K562 (cell line): ENCODE results near the gene BMPER. TPM values are rescaled to one million over a fixed set of nuclear protein-coding genes. Genes with fewer than 3 reads are reported as not detected.

Experiments used
- ATAC-seq: fragments of 200-7000 bp; cut with Tn5 transposase; 3 replicates; pipeline ENCODE4 v1.9.1; 2020; ENCODE audit warnings: moderate library complexity
- BruUV-seq: library from RNA; stranded (reverse); fragments of 400-500 nt; replicated peaks from 2 replicates; lab custom pipeline; 2021; lab: Mats Ljungman, UMichigan
- CTCF ChIA-PET: fragments of 300-600 bp; formaldehyde crosslinking; extraction: SDS; loops from one replicate; lab custom pipeline; 2021; ENCODE audit warnings: low intra/inter-chr PET ratio; lab: Yijun Ruan, JAX
- POLR2A ChIA-PET: fragments of 300-600, 350-650 bp; sonication (Branson Sonifier 250); formaldehyde crosslinking; extraction: SDS; loops from one replicate; lab custom pipeline; 2021; ENCODE audit warnings: antibody characterized with exemption, inconsistent platforms; lab: Yijun Ruan, JAX
- DNase-seq, 4 experiments: peaks; one replicate each; pipeline versions ENCODE4 v3.0.0 to v3.0.0-alpha.2; 2011 to 2018; ENCODE audit warnings: low spot score in 3 of 4, mixed read lengths in 3 of 4; ENCODE audit errors: extremely low read depth in 1 of 4
- FAIRE-seq: peaks from 2 replicates; lab custom pipeline; 2011; peaks lifted over from hg19 to GRCh38; lab: Jason Lieb, UNC
- H2AFZ ChIP-seq: 2 replicates; pipeline ENCODE4 v1.6.0; 2011; ENCODE audit warnings: low read depth, low read length, control low read depth, inconsistent platforms
- H3K27ac ChIP-seq: fragments of 200-600 bp; 3 replicates; pipeline ENCODE4 v1.8.0; 2011; ENCODE audit warnings: low read depth, mild to moderate bottlenecking, control low read depth, inconsistent platforms, low read length, moderate library complexity, mixed read lengths; ENCODE audit errors: extremely low read depth
- H3K27me3 ChIP-seq, 2 experiments: fragments of 300-600 bp in 1 of 2; 2 replicates in 1 of 2; 3 replicates in 1 of 2; pipeline versions ENCODE4 v1.6.0 to v1.8.0; 2011; ENCODE audit warnings: inconsistent platforms in 2 of 2, low read length in 2 of 2, mild to moderate bottlenecking in 1 of 2, mixed read lengths in 1 of 2, moderate library complexity in 1 of 2; ENCODE audit not compliant: control insufficient read depth in 2 of 2, insufficient read depth in 2 of 2
- H3K36me3 ChIP-seq: fragments of 300-600 bp; 3 replicates; pipeline ENCODE4 v1.8.0; 2011; ENCODE audit warnings: mild to moderate bottlenecking, low read length, inconsistent platforms; ENCODE audit not compliant: control insufficient read depth, insufficient read depth
- H3K4me1 ChIP-seq, 2 experiments: fragments of 200-600 bp in 1 of 2; replicated peaks in 1 of 2; 2 replicates in 1 of 2; 3 replicates in 1 of 2; pipeline versions ENCODE4 v1.5.1 to v1.8.0; 2011; ENCODE audit warnings: inconsistent platforms in 2 of 2, low read length in 2 of 2, mild to moderate bottlenecking in 1 of 2, mixed read lengths in 1 of 2, moderate library complexity in 1 of 2; ENCODE audit not compliant: control insufficient read depth in 2 of 2, insufficient read depth in 2 of 2
- H3K4me2 ChIP-seq: 2 replicates; pipeline ENCODE4 v1.6.1; 2011; ENCODE audit warnings: low read length, control low read depth, inconsistent platforms, mixed read lengths; ENCODE audit not compliant: insufficient read depth
- H3K4me3 ChIP-seq: fragments of 200-600 bp; sonication (generic), shearing (Covaris generic); 2 replicates; pipeline ENCODE4 v1.5.1; 2016; ENCODE audit warnings: control low read depth, inconsistent platforms
- H3K79me2 ChIP-seq: fragments of 200-600 bp; 3 replicates; pipeline ENCODE4 v1.8.0; 2011; ENCODE audit warnings: low read length, inconsistent platforms; ENCODE audit not compliant: control insufficient read depth, insufficient read depth
- H3K9ac ChIP-seq, 2 experiments: 2 replicates each; pipeline versions ENCODE4 v1.6.0 to v1.6.1; 2011; ENCODE audit warnings: low read depth in 2 of 2, low read length in 2 of 2, control low read depth in 1 of 2, inconsistent platforms in 1 of 2, mild to moderate bottlenecking in 1 of 2, mixed read lengths in 1 of 2; ENCODE audit not compliant: insufficient read depth in 1 of 2
- H3K9me1 ChIP-seq: one replicate; pipeline ENCODE4 v1.6.0; 2011; ENCODE audit warnings: inconsistent platforms, mild to moderate bottlenecking, low read length, moderate library complexity; ENCODE audit not compliant: control insufficient read depth, insufficient read depth
- H3K9me3 ChIP-seq: replicated peaks from 2 replicates; pipeline ENCODE4 v1.5.1; 2011; ENCODE audit warnings: low read depth, low read length, inconsistent platforms; ENCODE audit not compliant: control insufficient read depth, insufficient read depth
- H4K20me1 ChIP-seq: replicated peaks from 2 replicates; pipeline ENCODE4 v1.6.1; 2011; ENCODE audit warnings: low read length, inconsistent platforms, mixed read lengths; ENCODE audit not compliant: control insufficient read depth, insufficient read depth
- CGGBP1 ChIP-seq: fragments of 250-450 bp; sonication (Bioruptor Pico); IDR thresholded peaks from 2 replicates; pipeline ENCODE4 v1.9.0; 2021; ENCODE audit warnings: mild to moderate bottlenecking
- E4F1 ChIP-seq: fragments of 250-450 bp; sonication (Bioruptor Pico); IDR thresholded peaks from 2 replicates; pipeline ENCODE4 v1.5.0; 2021; ENCODE audit warnings: mild to moderate bottlenecking, borderline replicate concordance
- GATA2 ChIP-seq: sonication (generic); formaldehyde crosslinking; IDR thresholded peaks from 2 replicates; pipeline ENCODE4 v1.4.0; 2020; ENCODE audit warnings: mild to moderate bottlenecking, missing genetic modification reagents
- KHSRP ChIP-seq: fragments of 450-650 bp; IDR thresholded peaks from 2 replicates; pipeline ENCODE4 v1.6.1; 2017
- NR2C1 ChIP-seq, 2 experiments: fragments of 450-650 bp; IDR thresholded peaks; 2 replicates each; pipeline ENCODE4 v1.6.1; 2017; ENCODE audit warnings: mild to moderate bottlenecking in 2 of 2, antibody characterized with exemption in 1 of 2, inconsistent platforms in 1 of 2, missing compliant biosample characterization in 1 of 2, missing genetic modification characterization in 1 of 2
- RHOXF2B ChIP-seq: fragments of 250-450 bp; sonication (Bioruptor Pico); conservative IDR thresholded peaks from 2 replicates; pipeline ENCODE4 v1.5.1; 2021
- SMARCA5 ChIP-seq: fragments of 450-650 bp; IDR thresholded peaks from 2 replicates; pipeline ENCODE4 v1.6.1; 2016
- TBP ChIP-seq: optimal IDR thresholded peaks from 2 replicates; pipeline ENCODE3; 2011; ENCODE audit warnings: low read depth, low read length, improper control_type of control experiment
- TCF3 ChIP-seq: sonication (generic); formaldehyde crosslinking; IDR thresholded peaks from 2 replicates; pipeline ENCODE4 v1.4.0; 2020; ENCODE audit warnings: mild to moderate bottlenecking, missing genetic modification reagents
- WGBS: fragments of 100-300 bp; shearing (Covaris generic); methylation state at CpG from one replicate; pipeline ENCODE4 v1.1.6; 2016; ENCODE audit warnings: low coverage, mixed read lengths; ENCODE audit not compliant: insufficient coverage; ENCODE audit errors: missing lambda C conversion rate; 5-methylcytosine and 5-hydroxymethylcytosine counted together
- in situ Hi-C: fragments of 300-500 bp; cut with MboI; formaldehyde crosslinking; loops from 4 replicates; pipeline ENCODE4 v1.15.0; 2018; ENCODE audit warnings: inconsistent platforms, mixed read lengths
- intact Hi-C: fragments of 100-400 bp; cut with micrococcal nuclease; formaldehyde crosslinking; loops from 2 replicates; pipeline ENCODE4 v1.14.2; 2022
- polyA plus RNA-seq, 8 experiments: library from polyadenylated mRNA; depleted of rRNA in 4 of 8; stranded (reverse) in 5 of 8; unstranded in 3 of 8; fragments of >200 nt; fragmentation: Nextera tagmentation in 2 of 8; fragmentation: Illumina TruSeq in 1 of 8; extraction: Ambion mirVana in 2 of 8; extraction: Trizol in 1 of 8; gene quantifications; 2 replicates each; pipeline versions ENCODE4 v1.2.1 to v1.2.3, GENCODE V29; 2011 to 2014; ENCODE audit warnings: inconsistent platforms in 1 of 8, missing spikeins in 1 of 8
- total RNA-seq, 7 experiments: library from RNA; depleted of rRNA in 6 of 7; stranded (reverse); fragments of >200 nt in 6 of 7; fragmentation: Illumina TruSeq in 2 of 7; extraction: Trizol in 2 of 7; gene quantifications; 2 replicates each; pipeline versions ENCODE4 v1.2.1 to v1.2.3, GENCODE V29; 2011 to 2021; ENCODE audit warnings: low replicate concordance in 1 of 7
- TF ChIP-seq, protein P1 (sequence below): fragments of 250-450 bp; sonication (Bioruptor Pico); IDR thresholded peaks from 2 replicates; pipeline ENCODE4 v1.4.0; 2020
- TF ChIP-seq, protein P2 (sequence below), 2 experiments: IDR thresholded peaks; 2 replicates each; pipeline ENCODE4 v1.6.1; 2012; ENCODE audit warnings: improper control_type of control experiment in 2 of 2, low read depth in 2 of 2, low read length in 2 of 2, borderline replicate concordance in 1 of 2

The BMPER gene
- total and polyA plus RNA-seq, 9 of the 15 experiments (the other 6 are each of a cell fraction or from before 2014, with no cell fraction given) = not detected

GRCh38 chr7:34138483-34138882, 233.1 kb downstream of the BMPER start:
- ChIA-PET POLR2A (no interaction called here), CTCF (no interaction called here)
- ATAC-seq (no peak), FAIRE-seq (no peak)
- Histone ChIP-seq H2AFZ (no peak overlapping the region), H3K27ac (no peak overlapping the region), H4K20me1 (no peaks in the 10 kb centered on the region), H3K9me3 (0 out of 2 replicates have a peak, but pooled peaks cover 5% of the 10 kb centered on the region), H3K9ac (no peak overlapping the region)
- WGBS = 0% methylated on average over 2 of the region's 2 CpGs
- no TSS peak for BruUV-seq
- TF ChIP-seq, protein P1, sequence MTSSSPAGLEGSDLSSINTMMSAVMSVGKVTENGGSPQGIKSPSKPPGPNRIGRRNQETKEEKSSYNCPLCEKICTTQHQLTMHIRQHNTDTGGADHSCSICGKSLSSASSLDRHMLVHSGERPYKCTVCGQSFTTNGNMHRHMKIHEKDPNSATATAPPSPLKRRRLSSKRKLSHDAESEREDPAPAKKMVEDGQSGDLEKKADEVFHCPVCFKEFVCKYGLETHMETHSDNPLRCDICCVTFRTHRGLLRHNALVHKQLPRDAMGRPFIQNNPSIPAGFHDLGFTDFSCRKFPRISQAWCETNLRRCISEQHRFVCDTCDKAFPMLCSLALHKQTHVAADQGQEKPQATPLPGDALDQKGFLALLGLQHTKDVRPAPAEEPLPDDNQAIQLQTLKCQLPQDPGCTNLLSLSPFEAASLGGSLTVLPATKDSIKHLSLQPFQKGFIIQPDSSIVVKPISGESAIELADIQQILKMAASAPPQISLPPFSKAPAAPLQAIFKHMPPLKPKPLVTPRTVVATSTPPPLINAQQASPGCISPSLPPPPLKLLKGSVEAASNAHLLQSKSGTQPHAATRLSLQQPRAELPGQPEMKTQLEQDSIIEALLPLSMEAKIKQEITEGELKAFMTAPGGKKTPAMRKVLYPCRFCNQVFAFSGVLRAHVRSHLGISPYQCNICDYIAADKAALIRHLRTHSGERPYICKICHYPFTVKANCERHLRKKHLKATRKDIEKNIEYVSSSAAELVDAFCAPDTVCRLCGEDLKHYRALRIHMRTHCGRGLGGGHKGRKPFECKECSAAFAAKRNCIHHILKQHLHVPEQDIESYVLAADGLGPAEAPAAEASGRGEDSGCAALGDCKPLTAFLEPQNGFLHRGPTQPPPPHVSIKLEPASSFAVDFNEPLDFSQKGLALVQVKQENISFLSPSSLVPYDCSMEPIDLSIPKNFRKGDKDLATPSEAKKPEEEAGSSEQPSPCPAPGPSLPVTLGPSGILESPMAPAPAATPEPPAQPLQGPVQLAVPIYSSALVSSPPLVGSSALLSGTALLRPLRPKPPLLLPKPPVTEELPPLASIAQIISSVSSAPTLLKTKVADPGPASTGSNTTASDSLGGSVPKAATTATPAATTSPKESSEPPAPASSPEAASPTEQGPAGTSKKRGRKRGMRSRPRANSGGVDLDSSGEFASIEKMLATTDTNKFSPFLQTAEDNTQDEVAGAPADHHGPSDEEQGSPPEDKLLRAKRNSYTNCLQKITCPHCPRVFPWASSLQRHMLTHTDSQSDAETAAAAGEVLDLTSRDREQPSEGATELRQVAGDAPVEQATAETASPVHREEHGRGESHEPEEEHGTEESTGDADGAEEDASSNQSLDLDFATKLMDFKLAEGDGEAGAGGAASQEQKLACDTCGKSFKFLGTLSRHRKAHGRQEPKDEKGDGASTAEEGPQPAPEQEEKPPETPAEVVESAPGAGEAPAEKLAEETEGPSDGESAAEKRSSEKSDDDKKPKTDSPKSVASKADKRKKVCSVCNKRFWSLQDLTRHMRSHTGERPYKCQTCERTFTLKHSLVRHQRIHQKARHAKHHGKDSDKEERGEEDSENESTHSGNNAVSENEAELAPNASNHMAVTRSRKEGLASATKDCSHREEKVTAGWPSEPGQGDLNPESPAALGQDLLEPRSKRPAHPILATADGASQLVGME = no peak
- no peak for TF ChIP-seq KHSRP
- no peak for TF ChIP-seq NR2C1 (IDR thresholded peaks at IDR 0.05)
- no peak for TF ChIP-seq NR2C1 (tag; IDR thresholded peaks at IDR 0.05)
- TF ChIP-seq RHOXF2B (CRISPR knock-in tag) = no peak
- TF ChIP-seq, protein P2, sequence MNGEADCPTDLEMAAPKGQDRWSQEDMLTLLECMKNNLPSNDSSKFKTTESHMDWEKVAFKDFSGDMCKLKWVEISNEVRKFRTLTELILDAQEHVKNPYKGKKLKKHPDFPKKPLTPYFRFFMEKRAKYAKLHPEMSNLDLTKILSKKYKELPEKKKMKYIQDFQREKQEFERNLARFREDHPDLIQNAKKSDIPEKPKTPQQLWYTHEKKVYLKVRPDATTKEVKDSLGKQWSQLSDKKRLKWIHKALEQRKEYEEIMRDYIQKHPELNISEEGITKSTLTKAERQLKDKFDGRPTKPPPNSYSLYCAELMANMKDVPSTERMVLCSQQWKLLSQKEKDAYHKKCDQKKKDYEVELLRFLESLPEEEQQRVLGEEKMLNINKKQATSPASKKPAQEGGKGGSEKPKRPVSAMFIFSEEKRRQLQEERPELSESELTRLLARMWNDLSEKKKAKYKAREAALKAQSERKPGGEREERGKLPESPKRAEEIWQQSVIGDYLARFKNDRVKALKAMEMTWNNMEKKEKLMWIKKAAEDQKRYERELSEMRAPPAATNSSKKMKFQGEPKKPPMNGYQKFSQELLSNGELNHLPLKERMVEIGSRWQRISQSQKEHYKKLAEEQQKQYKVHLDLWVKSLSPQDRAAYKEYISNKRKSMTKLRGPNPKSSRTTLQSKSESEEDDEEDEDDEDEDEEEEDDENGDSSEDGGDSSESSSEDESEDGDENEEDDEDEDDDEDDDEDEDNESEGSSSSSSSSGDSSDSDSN (IDR thresholded peaks at IDR 0.05; ENCODE audit: borderline replicate concordance in 1 of 2, low read depth in 2 of 2, low read length in 2 of 2) = no peak
- TF ChIP-seq E4F1 = no peak
- no peak for TF ChIP-seq SMARCA5
- no peak for TF ChIP-seq GATA2
- no peak for TF ChIP-seq TCF3 (CRISPR knock-in tag)
- no peak for TF ChIP-seq CGGBP1 (CRISPR knock-in tag)
- no peak for TF ChIP-seq TBP
- TF ChIP-seq, all 486 proteins: peak for 0
- Histone ChIP-seq H3K4me3 (no peak overlapping the region), H3K27me3 (no peaks in the 10 kb centered on the region), H3K4me1 (no peaks in the 10 kb centered on the region), H3K79me2 (no peaks in the 10 kb centered on the region), H3K9me1 (no peaks in the 10 kb centered on the region), H3K4me2 (no peak overlapping the region), H3K36me3 (no peaks in the 10 kb centered on the region)
- in situ Hi-C loops (no loop called here), intact Hi-C loops (no loop called here)
- no peak for DNase-seq
